Measurements from ENCODE around the gene KNOP1. TPM values are rescaled to one million over a fixed set of nuclear protein-coding genes. Genes with fewer than 3 reads are reported as not detected.

The KNOP1 gene
- total and polyA plus RNA-seq, 12 donors = 8.1 to 30.6 (median 13.7) TPM

DNA sequence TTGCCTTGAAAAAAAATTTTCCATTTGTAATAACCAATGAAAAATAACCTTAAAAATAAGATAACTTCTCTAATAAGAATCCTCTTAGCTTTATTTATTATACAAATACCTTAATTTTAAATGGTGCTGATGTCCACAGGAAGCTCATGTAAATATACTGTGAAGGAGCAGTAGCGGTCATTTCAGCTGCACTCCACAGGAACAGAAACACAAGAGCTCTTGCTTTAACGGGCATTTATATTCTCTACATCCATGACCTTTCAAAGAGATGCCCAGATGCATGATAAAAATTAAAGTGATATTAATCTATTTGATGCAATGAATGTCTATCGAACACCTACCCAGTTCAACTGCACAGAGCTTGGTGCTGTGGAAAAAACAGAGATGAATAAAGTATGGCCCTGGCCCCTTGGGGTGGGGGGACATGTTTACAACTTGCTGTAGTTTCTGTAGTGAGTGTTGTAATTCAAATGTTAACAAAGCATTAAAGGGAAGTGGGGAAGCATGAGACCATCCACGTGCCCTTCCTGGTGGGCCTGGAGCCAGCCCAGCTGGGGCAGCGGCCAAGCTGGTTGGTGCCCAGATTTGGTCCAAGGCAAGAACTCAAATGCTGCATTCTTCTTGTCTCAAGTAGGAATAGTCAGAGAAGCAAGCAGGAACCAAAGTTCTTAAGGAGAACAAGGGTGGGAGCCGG is 48.0 kb upstream of the KNOP1 start:
- no peaks in the 10 kb centered on the region for H3K9me3 ChIP-seq (replicated peaks in 1 of 3)
- H3K27me3 ChIP-seq = no peaks in the 10 kb centered on the region
- TF ChIP-seq, protein P1, sequence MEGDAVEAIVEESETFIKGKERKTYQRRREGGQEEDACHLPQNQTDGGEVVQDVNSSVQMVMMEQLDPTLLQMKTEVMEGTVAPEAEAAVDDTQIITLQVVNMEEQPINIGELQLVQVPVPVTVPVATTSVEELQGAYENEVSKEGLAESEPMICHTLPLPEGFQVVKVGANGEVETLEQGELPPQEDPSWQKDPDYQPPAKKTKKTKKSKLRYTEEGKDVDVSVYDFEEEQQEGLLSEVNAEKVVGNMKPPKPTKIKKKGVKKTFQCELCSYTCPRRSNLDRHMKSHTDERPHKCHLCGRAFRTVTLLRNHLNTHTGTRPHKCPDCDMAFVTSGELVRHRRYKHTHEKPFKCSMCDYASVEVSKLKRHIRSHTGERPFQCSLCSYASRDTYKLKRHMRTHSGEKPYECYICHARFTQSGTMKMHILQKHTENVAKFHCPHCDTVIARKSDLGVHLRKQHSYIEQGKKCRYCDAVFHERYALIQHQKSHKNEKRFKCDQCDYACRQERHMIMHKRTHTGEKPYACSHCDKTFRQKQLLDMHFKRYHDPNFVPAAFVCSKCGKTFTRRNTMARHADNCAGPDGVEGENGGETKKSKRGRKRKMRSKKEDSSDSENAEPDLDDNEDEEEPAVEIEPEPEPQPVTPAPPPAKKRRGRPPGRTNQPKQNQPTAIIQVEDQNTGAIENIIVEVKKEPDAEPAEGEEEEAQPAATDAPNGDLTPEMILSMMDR (IDR thresholded peaks at IDR 0.05) = no peak
- no peak for TF ChIP-seq POLR2A (IDR thresholded peaks at IDR 0.05)
- H3K4me1 ChIP-seq (replicated peaks in 1 of 2) = no peaks in the 10 kb centered on the region
- H3K4me3 ChIP-seq = no peak overlapping the region
- intact Hi-C loops (cut with DNase I) = no loop called here
- H3K36me3 ChIP-seq (replicated peaks in 1 of 2) = no peaks in the 10 kb centered on the region
- DNase-seq = peak; percentile 27 to 63 (median 37)
- H3K27ac ChIP-seq = no peak overlapping the region
- WGBS, 4 donors = 70 to 80% (median 77%) methylated on average over 5 to 6 of the region's 6 CpGs

DNA sequence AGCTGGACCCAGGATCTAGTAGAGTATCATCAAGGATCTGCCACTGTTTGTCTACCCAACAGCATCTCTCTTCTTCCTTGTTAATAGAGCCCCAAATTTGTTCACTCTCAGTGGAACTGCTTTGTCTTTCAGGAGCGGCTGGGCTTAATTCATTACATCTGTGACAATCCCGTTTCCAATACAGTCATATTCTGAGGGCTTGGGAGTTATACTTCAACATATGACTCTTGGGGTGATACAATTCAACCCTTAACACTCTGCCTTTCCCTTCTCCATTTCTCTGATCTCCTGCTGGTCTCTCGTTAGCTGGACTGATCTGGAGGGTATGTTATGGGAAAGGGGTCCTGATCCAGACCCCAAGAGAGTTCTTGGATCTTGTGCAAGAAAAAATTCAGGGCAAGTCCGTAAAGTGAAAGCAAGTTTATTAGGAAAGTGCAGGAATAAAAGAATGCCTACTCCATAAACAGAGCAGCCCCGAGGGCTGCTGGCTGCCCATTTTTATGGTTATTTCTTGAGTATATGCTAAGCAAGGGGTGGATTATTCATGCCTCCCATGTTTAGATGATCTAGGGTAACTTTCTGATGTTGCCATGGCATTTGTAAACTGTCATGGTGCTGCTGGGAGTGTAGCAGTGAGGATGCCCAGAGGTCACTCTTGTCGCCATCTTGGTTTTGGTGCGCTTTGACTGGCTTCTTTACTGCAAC is 42.5 kb upstream of the KNOP1 start:
- TF ChIP-seq, protein P1 (IDR thresholded peaks at IDR 0.05) = no peak
- DNase-seq = no peak
- H3K4me3 ChIP-seq = no peak overlapping the region
- no peaks in the 10 kb centered on the region for H3K27me3 ChIP-seq
- no peak overlapping the region for H3K27ac ChIP-seq
- no peaks in the 10 kb centered on the region for H3K4me1 ChIP-seq (replicated peaks in 1 of 2)
- WGBS, 4 donors = 88 to 97% (median 92%) methylated on average over 7 of the region's 7 CpGs
- H3K9me3 ChIP-seq (replicated peaks in 1 of 3) = no peaks in the 10 kb centered on the region
- no peaks in the 10 kb centered on the region for H3K36me3 ChIP-seq (replicated peaks in 1 of 2)
- intact Hi-C loops (cut with DNase I) = no loop called here

DNA sequence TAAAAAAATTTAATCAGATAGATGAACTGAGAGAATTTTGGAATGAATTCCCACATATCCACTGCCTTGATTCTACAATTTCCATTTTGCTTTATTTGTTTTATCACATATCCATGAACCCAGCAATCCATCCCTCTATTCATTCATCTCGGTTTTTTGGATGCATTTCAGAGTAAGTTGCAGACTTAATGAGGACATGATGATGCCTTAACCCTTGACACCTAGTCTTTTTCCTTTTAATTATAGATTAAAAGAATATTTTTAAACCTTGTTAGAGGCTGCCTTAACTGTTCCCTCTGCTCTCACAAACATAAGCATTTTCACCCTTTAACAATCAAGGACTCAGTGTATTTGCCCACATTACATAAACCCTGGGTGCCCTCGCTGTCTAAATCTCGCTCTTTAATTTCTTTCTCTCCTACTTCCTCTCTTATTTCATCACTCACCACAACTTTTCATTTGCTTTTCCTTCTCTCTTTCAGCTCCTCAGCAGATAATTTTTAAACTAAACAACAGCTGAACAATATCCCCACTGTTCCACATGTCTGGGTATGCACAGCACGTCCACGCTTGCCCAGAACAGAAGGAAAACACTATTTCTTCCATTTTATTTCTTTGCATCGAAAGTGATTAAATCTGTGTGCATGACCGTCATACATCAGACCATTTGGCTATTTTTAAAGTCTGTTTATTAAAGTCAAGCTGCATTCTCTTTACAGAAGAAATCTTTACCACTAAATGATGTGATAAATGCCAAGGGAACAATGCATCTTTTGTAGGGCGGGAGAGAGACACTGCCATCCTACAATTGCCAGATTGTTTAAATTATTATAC is 40.0 kb upstream of the KNOP1 start:
- Histone ChIP-seq H3K4me1 (replicated peaks in 1 of 2) (no peaks in the 10 kb centered on the region), H3K9me3 (replicated peaks in 1 of 3) (no peaks in the 10 kb centered on the region), H3K36me3 (replicated peaks in 1 of 2) (no peaks in the 10 kb centered on the region), H3K4me3 (no peak overlapping the region), H3K27ac (no peak overlapping the region), H3K27me3 (no peaks in the 10 kb centered on the region)
- 66 to 72% (median 69%) methylated on average over 8 of the region's 8 CpGs for WGBS, 4 donors
- DNase-seq = no peak
- TF ChIP-seq POLR2A (IDR thresholded peaks at IDR 0.05) = no peak
- TF ChIP-seq, protein P1 (IDR thresholded peaks at IDR 0.05) = no peak
- intact Hi-C loops (cut with DNase I) = no loop called here

DNA sequence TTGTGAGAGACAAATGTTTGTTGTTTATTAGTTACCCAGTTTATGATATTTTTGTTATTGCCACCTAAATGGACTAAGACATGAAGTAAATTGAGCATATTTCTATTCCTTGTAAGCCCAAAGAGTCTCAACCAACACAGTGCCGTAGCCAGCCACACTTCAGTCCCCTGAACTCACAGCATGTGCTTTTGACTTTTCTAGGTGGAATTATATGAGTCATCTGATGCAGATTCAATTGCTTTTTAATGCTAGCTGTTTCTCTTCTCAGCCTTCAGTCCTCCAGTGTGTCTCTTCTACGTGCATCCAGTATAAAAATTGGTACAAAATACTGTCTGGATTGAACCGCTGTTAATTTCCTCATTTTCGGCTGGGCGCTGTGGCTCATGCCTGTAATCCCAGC is 39.0 kb upstream of the KNOP1 start:
- intact Hi-C loops (cut with DNase I) = no loop called here
- WGBS, 4 donors = 91 to 95% (median 93%) methylated on average over 5 of the region's 5 CpGs
- H3K4me1 ChIP-seq (replicated peaks in 1 of 2) = no peaks in the 10 kb centered on the region

More for the DNA sequence above, 39.0 kb upstream of the KNOP1 start:
- H3K9me3 ChIP-seq (replicated peaks in 1 of 3) = no peaks in the 10 kb centered on the region
- no peak for TF ChIP-seq POLR2A (IDR thresholded peaks at IDR 0.05)
- TF ChIP-seq, protein P1 (IDR thresholded peaks at IDR 0.05) = no peak
- no peak overlapping the region for H3K4me3 ChIP-seq
- no peaks in the 10 kb centered on the region for H3K27me3 ChIP-seq
- no peaks in the 10 kb centered on the region for H3K36me3 ChIP-seq (replicated peaks in 1 of 2)
- no peak overlapping the region for H3K27ac ChIP-seq
- no peak for DNase-seq
